GM12892 (cell line): ENCODE results near the gene CHCHD3.

ENCODE experiments used
- POLR2A ChIP-seq: IDR thresholded peaks from 2 replicates; pipeline ENCODE4 v1.6.1; 2011; ENCODE audit warnings: low read depth, low read length, control low read depth
- POLR2AphosphoS5 ChIP-seq: IDR thresholded peaks from 2 replicates; pipeline ENCODE4 v1.6.1; 2011; ENCODE audit warnings: low read depth, low read length, control low read depth
- TAF1 ChIP-seq: IDR thresholded peaks from 2 replicates; pipeline ENCODE4 v1.6.1; 2011; ENCODE audit warnings: low read depth, mild to moderate bottlenecking, control low read depth, low read length, borderline replicate concordance

DNA sequence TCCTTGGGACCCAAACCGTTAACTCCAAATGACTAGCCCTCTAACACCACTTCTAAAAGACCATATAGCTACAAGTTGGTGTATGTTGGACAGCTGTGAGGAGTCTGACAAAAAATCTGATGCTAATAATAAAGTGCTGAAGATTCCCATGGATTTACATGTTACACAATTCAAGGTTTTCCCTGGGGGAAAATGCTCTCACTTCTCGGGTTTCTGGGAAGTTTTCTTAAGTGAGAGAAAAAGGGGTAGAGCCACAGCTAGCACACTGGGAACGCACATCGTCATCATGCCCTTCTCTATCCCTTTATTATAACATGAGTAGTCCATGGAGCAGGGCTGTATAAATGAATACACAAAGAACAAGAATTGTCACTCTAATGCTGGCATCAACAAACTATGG, 162.1 kb downstream of the CHCHD3 start:
- TF ChIP-seq TAF1 (no peak), POLR2A (no peak), POLR2AphosphoS5 (no peak)
